G401.6 (cell line): Measurements from ENCODE around the gene SFXN5.

ENCODE experiments used
- FAIRE-seq: peaks from 2 replicates; lab custom pipeline; 2012; peaks lifted over from hg19 to GRCh38; lab: Jason Lieb, UNC

Gene SFXN5

DNA sequence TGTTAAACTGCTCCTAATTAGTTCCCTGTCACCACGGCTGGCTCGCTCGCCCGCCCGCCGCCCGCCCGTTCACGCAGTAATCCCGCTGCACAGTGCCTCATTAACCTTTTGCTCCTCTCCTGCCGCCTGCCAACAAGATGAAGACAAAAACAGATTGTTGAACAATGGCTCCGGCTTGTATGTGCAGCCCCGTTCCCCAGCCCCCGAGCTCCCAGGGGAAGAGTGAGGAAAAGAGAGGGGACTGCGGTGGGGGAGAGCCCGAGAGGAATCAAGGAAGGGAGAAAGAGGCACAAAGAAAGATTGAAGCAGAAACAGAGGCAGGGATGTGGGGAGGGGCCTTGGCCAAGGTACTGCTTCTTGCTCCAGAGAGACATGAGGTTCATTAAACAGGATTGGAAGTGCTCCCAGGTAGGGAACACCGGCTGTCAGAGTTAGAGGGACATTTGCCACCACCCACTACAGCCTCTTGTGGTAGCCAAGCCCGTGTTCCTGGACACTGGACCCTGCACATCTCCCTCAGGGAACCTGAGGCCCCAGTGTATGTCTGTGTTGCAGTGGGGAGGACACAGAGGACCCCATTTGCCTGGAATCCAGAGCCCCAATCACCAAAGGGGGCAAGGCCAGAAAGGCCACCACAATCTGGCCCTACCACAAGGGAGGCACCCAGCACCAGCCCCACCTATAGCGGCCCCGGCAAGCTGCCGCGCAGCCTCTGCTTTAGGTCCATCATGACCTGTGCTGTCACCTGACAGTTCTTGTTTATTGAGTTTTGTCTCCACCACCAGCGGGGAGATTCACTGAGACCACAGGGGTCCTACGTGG lies 116.1 kb downstream of the SFXN5 start:
- FAIRE-seq: no peak

DNA sequence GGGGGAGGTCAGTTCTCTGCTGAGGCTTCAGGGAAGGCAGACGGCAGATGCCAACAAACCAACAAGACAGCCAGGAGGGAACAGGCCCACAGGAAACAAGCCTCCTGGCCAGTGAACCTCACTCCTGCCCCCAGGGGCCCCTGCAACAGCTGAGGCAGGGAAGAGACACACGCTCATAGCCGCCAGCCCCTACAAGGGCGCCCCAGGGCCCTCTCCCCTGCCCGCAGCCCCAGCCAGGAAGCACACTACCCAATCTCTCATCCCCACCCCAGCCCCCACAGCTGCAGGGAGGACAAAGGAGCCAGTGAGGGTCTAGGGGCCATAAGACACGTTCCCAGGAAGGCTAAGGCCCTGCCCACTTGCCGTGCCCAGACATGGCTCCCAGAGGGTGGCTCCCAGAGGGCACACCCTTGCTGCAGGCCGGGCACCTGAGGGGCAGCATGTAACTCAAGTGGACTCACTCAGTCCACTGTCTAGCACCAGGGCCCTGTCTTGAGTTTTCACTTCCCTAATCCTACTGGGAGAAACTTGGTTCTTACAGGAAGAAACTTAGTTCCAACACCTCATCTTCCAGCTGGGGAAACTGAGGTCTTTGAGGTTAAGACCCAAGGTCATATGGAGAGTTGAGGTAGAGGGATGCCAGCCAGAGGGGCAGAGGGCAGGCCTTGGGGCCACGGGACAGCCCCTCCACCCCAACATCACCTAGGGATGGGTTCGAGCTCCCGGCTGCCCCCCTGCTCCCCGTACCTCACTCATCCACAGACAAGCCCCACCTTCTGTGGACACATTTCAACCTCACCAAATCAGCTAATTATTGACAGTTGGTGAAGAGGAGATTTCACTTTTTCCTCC lies 116.9 kb downstream of the SFXN5 start:
- no peak for FAIRE-seq

DNA sequence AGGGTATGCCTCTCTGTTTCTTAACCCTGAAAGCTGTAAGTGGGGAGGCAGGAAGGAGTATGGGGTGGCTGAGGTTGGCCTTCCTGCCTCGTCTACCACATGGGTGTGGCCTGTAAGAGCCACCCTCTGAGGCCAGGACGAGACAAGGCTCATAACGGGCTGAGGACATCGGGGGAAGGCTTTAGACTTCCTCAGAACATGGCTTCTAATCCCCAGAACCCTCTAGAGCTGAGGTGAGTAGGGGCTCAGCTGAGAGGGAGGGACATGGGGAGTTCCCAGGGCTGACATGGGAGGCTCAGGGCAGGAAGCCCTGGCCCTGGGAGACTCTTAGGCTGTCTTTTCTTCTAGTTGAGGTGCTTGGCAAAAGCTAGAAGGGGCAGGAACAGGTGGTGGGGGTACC lies 117.5 kb downstream of the SFXN5 start:
- no peak for FAIRE-seq

DNA sequence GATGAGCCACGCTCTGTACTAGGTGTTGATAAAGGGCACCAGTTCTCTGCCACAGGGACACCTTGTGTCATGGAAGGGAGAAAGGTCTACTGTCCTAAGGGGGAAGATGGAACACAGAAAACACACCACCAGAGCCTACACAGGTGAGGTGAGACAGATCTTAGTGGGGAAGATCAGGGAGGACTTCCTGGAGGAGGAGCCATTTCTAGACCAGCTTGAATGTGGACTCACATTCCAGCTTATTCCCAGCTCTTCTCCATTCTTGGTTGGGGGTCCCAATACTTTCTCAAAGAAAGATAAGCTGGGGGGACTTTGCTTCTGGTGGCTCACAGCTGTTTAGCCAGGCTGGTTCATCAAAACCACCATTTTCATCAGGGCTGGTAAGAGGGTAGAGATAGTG lies 118.0 kb downstream of the SFXN5 start:
- no peak for FAIRE-seq

GRCh38 chr2:72952961-72953360 lies 118.6 kb downstream of the SFXN5 start:
- FAIRE-seq: no peak

DNA sequence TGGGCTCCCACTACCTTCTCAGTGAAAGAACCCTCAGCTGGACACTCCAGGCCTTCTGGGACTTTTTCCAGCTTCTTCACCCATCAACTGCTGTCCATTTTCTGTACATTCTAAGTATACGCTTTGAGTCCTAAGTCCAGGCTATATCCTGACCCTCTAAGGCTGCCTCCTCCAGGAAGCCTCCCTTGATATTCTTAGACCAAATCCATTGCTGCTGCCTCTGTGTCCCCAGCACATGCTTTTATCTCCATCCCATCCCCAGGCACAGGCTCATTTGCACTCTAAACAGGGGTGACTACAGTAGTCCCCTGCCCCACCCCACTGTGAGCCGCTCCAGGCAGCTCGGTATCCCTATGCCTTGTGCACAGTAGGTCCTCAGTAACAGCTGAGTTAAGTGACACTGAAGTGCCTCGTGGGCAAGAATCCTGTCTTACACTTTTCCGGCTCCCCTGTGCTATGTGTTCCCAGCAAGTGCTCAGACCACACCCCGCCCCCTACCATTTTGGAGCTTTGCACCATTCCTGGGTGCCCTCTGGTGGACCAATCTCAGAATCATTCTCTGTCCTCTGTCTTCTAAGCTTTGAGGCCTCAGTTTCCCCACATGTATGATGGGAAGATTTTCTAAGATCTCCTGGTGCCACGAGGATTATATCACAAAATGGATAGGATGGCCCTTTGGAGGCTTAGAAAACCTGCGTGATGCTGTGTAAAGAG lies 119.2 kb downstream of the SFXN5 start:
- FAIRE-seq: no peak

- FAIRE-seq: no peak
Measured at GRCh38 chr2:72951303-72952095, 120.0 kb downstream of the SFXN5 start.

GRCh38 chr2:72950558-72951255 lies 120.8 kb downstream of the SFXN5 start:
- FAIRE-seq: no peak

DNA sequence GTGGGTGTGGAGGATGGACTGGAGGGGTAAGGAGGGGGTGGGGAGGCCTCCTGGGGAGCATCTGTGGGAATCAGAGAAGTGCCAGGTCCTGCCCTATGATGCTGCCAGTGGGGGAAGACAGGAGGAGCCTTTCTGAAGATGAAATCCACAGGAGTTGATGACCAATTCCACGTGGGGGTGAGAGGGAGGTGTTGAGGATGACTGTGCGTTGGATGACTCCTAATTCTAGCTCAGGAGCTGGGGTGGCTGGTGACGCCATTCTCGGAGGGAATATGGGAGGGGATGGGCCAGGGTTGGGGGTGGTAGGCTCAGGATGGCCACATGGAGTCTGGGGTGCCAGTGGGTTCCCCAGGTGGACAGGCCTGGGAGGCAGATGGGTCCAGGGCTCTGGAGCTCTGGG lies 121.9 kb downstream of the SFXN5 start:
- FAIRE-seq: no peak

- FAIRE-seq: no peak
Measured at GRCh38 chr2:72949045-72949444, 122.5 kb downstream of the SFXN5 start.

DNA sequence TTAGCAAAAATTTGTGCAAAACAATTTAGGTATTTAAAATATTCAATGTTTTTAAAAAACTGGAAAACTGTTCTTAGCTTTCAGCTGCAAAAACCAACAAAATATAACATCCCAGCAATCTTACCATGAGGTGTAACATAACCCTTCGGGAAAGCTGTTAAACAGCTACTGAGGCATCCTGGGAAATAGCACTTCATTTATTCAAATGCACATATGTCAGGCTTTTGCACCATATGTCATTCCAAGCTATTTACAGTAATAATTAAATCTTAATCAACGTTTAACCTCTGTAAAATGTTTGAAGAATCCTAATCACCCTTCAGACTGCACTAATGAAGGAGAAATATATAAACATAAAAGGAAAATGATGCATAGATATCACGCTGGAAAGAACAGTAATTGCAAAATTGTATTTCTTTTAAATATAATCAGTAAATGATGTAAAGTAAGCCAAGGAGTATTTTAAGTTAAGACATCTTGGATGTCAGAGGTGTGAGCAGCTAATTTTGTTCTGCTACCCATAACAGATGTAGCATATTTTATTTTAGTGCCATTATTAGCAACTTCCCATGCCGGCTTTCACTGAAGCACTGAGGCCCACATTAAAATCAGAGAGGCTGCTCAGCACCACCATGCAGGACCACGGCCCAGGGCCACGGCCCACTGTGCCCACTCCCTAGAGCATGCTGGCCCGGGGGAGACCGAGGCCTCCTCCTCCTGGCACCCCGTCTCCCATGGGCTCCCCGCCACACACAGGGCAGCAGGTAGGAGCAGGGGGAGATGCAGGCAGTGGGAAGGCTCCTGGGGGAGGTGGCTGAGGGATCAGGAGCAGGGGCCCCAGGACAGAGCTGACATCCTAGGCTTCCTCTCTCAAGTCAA lies 123.3 kb downstream of the SFXN5 start:
- no peak for FAIRE-seq

GRCh38 chr2:72946466-72946865 lies 125.0 kb downstream of the SFXN5 start:
- FAIRE-seq: no peak

DNA sequence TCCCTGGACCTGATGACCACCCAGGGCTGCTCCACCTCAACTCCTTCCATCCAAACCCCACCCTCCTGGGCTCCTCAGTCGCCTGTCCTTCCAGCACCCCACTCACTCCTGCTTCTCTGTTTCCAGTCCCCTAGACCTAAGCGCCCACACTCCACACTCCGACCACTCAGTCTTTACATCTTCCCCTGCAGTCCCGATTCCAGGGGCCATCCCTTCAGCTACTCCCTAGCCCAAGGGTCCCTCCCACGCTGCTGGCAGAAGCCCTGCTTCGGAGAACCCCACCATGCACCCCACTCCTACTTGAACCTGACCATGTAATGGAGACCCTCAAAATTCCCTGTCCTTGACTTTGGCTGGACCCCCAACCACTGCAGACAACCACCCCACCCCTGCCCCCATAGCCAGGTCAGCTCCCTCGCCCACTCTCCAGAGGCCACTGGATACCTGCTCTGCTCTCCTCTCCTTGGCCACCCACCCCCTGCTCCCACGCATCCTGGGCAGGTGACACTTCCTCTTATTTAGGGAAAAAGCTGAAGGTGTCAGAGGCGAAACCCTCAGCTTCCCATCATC lies 126.0 kb downstream of the SFXN5 start:
- FAIRE-seq: no peak

DNA sequence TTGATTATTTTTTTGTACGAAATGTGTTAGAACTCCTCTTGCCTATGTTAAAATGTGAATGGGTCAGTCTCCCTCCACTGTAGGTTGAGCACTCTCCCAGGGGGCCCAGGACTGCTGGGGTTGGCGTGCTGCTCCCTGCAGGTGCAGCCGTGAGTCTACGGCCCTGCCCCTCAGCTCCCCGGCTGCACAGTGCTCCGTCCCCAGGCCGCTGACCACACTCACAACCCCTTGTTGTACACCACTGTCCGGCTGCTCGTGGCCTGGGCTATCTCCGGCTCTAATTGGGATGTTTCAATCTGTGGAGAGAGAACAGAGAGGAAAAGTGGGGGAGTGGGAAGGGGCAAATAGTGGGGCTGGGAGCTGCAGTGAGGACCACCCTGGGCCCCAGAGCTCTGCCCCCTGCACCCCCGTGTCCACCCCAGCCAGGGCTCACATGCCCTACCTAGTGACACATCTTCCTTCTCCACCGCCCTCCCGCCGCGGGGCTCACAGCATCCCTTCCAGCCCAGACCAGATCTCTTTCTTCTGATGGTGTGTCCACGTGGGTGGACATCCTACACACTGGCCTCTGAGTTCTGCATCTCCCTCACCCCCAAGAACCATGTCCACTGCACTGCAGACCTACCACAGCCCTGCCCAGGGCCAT lies 126.6 kb downstream of the SFXN5 start:
- no peak for FAIRE-seq

DNA sequence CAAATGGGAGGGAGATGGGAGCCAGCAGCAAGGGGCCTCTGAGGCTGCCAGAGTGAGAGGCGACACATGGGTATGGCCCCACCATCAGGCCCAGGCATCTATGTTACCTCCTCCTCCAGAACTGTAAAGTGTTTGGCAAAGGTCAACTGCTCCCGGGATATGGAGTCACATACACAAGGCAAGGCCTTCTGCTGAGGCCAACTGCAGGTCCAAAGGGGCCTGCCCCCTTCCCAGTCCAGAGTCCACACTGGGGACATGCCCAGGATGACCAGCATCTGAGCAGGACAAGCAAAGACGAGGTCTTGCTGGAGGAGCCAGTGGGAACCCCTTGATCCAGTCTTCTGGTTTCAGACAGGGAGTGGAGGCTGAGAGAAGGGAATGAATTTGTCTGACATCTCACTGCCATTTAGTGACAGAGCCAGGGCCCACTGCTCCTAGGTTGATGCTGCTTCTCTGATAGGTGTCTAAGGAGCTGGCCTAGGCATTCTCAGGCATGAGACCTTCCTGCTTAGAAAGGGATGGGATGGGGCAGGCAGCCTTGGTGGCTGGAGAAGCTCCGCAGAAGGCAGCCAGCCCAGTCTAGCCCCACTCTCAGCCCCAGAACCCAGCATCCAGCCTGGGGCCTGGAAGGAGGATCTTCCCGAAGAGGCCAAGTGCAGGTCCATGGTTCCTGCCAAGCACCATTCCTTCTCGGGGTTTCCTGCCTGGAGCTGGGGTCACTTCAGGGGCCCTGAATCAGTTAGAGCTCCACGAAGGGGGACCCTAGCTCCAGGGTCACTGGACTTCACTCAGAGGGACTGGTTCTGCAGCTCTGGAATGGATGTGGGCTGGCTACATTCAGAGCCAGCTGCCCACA lies 127.7 kb downstream of the SFXN5 start:
- FAIRE-seq: no peak

GRCh38 chr2:72942881-72943418 lies 128.6 kb downstream of the SFXN5 start:
- no peak for FAIRE-seq

DNA sequence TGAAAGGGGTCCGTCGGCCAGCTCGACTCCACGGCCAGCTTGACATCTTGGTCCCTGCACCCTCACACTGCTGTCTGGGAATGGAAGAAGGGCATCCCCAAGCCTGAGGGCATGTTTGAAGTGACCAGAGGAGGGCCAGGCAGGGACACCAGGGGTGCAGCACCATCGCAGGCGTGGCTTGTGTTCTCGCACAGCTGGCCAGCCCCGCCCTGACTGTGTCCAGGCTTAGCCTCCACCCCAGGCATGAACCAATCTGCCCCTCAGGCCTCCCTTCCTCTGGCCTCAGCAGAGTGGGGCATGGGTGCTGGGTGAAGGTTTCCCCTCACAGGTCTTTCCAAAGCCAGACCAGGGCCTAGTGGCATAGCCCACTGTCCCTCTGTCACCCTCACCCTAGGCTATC lies 129.2 kb downstream of the SFXN5 start:
- no peak for FAIRE-seq

GRCh38 chr2:72940786-72941185 lies 130.7 kb downstream of the SFXN5 start:
- FAIRE-seq: no peak
